GM23248 (cell line): Measurements from ENCODE around the gene TTYH3.

Experiments used
- EZH2 ChIP-seq: fragments of 200-600 bp; sonication (generic); IDR thresholded peaks from 2 replicates; pipeline ENCODE4 v1.6.1; 2018; ENCODE audit warnings: antibody characterized with exemption, mild to moderate bottlenecking; ENCODE audit not compliant: insufficient read depth, poor library complexity, severe bottlenecking
- EZH2phosphoT487 ChIP-seq: fragments of 200-600 bp; sonication (generic); IDR thresholded peaks from 2 replicates; pipeline ENCODE4 v1.6.1; 2018; ENCODE audit warnings: antibody characterized with exemption, moderate library complexity, mild to moderate bottlenecking, low read depth; ENCODE audit not compliant: insufficient read depth

DNA sequence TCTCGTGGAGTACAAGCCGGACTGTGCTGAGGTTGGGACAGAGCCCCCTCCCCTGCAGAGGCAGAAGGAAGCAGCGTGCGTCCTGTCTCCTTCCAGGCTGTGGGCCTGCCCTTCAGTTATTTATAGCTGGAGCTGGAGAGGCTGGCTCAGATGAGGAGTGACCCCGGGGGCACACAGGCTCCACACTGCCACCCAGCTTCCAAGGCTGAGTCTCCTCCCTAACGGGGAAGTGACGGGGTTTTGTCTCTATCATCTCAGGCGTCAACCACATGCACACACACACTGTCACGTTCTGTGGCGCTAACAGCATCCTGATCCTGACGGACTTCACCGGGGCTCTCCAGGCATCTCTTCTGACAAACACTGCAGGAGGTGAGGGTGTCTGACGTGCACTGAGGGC, 81.6 kb downstream of the TTYH3 start:
- TF ChIP-seq EZH2: no peak
- TF ChIP-seq EZH2phosphoT487: no peak
